GM19240 (cell line): ENCODE measurements around the gene SPA17.

ENCODE experiments used
- DNase-seq: peaks from one replicate; pipeline ENCODE4 v3.0.0; 2011; ENCODE audit warnings: low spot score; ENCODE audit not compliant: insufficient read length

The SPA17 gene

GRCh38 chr11:124673333-124674167, at the start of gene SPA17, which contains the start of gene SIAE:
SPA17 (plus strand) TSS chr11:124673904; CDS start chr11:124675265, 1,361 bp downstream.
SIAE (minus strand) TSS chr11:124673739; CDS start chr11:124673708, 31 bp downstream.
- DNase-seq, result peak; percentile 67

- DNase-seq, result no peak
These were observed 48.1 kb upstream of the SPA17 start for GRCh38 chr11:124625504-124626168.

- DNase-seq, result no peak
These were observed 46.2 kb upstream of the SPA17 start for GRCh38 chr11:124627546-124627945.

GRCh38 chr11:124629961-124630360, 43.7 kb upstream of the SPA17 start:
- no peak for DNase-seq

- DNase-seq, result no peak
These were observed 40.3 kb upstream of the SPA17 start for GRCh38 chr11:124633355-124633754.

GRCh38 chr11:124635932-124636331, 37.8 kb upstream of the SPA17 start:
- no peak for DNase-seq

GRCh38 chr11:124638500-124638899, 35.2 kb upstream of the SPA17 start:
- DNase-seq, result no peak

GRCh38 chr11:124639186-124639585, 34.5 kb upstream of the SPA17 start:
- DNase-seq, result no peak

GRCh38 chr11:124640666-124641065, 33.0 kb upstream of the SPA17 start:
- no peak for DNase-seq

- no peak for DNase-seq
These were observed 31.1 kb upstream of the SPA17 start for GRCh38 chr11:124642628-124643027.

- no peak for DNase-seq
These were observed 30.6 kb upstream of the SPA17 start for GRCh38 chr11:124643042-124643604.

GRCh38 chr11:124643605-124644425, 29.9 kb upstream of the SPA17 start:
- no peak for DNase-seq

- peak; percentile 11 for DNase-seq
These were observed 29.1 kb upstream of the SPA17 start for GRCh38 chr11:124644426-124645280.

GRCh38 chr11:124646148-124646547, 27.6 kb upstream of the SPA17 start:
- no peak for DNase-seq

- DNase-seq, result no peak
These were observed 25.1 kb upstream of the SPA17 start for GRCh38 chr11:124648610-124649009.

- DNase-seq, result no peak
These were observed 16.7 kb upstream of the SPA17 start for GRCh38 chr11:124656774-124657630.

GRCh38 chr11:124657904-124658303, 15.8 kb upstream of the SPA17 start:
- no peak for DNase-seq

- DNase-seq, result no peak
These were observed 15.2 kb upstream of the SPA17 start for GRCh38 chr11:124658501-124658900.

GRCh38 chr11:124658986-124659385, 14.7 kb upstream of the SPA17 start:
- DNase-seq, result no peak

- DNase-seq, result no peak
These were observed 12.2 kb upstream of the SPA17 start for GRCh38 chr11:124661553-124661952.
